Measurements from ENCODE around the gene VWA1.
"Not testable (repeated sequence)": the region's sequence is repeated elsewhere in the genome, so short reads cannot be mapped to it uniquely, and the experiment has no call there.

Gene VWA1

DNA sequence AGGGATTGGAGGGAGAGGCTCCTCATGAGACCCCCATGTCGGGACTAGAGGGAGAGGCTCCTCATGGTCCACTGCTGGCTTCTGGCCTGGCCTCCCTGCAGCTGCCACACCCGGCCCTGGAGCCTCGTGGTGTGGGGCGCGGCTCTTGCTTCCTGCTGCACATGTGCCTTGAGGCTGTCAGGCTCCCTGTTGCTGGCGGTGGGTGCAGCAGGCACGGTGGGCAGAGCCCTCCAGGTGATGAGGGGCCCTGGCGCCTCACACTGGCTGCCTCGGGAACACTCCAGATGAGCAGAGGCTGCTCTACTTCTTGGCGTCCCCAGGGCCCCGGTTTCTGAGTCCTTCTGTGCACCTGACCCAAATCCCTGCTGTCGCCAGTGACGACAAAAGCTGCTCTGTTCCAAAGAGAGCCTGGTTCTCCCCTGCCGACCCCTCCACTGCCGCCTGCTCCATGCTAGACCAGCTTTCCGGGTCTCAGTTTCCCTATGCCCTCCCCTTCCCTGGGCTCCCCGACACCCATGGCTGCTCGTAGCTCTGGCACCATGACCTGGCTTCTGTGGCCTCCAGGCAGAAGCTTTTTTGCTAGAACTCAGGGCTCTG, 26.3 kb downstream of the VWA1 start:
- DNase-seq, result peak; percentile 34

- DNase-seq, result peak; percentile 78
Measured at GRCh38 chr1:1462318-1462966, 27.0 kb downstream of the VWA1 start.

GRCh38 chr1:1463312-1463711, 27.8 kb downstream of the VWA1 start:
- DNase-seq, result no peak

- not testable (repeated sequence) for DNase-seq
Measured at GRCh38 chr1:1468196-1468985, 32.9 kb downstream of the VWA1 start.

DNA sequence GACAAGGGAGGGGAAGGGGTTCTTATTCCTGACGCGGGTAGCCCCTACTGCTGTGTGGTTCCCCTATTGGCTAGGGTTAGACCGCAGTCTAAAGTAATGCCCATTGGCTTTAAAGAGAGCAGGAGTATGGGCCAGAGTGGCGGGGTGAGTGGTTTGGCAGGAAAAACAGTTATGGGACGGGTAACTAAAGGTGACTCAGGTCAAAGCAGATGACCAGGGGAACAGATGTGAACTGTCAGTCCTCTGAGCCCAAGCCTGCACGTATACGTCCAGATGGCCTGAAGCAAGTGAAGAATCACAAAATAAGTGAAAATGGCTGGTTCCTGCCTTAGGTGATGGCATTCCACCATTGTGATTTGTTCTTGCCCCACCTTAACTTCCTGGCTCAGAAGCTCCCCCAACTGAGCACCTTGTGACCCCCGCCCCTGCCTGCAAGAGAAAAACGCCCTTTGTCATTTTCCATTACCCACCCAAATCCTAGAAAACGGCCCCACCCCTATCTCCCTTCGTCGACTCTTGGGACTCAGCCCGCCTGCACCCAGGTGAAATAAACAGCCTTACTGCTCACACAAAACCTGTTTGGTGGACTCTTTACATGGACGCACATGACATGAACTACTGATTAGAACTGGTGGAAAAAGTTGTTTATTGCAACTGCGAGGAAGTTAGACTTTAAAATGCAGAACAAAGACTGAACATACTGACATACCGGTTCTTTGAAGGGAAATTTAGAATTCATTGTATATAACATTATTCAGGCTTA, 35.3 kb downstream of the VWA1 start:
- peak; percentile 12 for DNase-seq

DNA sequence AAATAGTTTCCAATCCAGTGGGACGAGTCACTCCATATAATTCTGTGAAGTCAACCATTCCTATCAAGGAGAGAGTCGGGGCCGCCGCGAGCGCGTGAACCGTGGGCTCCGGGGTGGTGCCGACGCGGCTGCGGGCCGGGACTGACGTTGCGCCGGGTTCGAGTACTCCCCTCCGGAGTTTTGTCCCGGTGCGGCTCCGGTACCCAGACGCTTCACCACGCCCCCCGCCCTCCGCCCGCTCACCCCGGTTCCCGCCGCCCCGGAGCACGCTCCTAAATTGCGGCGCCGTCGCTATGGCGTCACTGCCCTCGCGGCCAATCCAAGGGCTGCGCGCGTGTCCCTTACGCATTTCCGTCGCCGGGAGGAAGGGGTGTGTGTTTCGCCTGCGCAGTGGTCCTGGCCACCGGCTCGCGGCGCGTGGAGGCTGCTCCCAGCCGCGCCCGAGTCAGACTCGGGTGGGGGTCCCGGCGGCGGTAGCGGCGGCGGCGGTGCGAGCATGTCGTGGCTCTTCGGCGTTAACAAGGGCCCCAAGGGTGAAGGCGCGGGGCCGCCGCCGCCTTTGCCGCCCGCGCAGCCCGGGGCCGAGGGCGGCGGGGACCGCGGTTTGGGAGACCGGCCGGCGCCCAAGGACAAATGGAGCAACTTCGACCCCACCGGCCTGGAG, 36.0 kb downstream of the VWA1 start, which contains the start of gene ATAD3B:
Gene ATAD3B, plus strand, starts transcription at position 377 of the 664 bp plus-strand sequence. Its CDS starts 120 bp downstream, at position 497.
- peak; percentile 94 for DNase-seq

GRCh38 chr1:1472053-1472876, 36.8 kb downstream of the VWA1 start:
- not testable (repeated sequence) for DNase-seq

DNA sequence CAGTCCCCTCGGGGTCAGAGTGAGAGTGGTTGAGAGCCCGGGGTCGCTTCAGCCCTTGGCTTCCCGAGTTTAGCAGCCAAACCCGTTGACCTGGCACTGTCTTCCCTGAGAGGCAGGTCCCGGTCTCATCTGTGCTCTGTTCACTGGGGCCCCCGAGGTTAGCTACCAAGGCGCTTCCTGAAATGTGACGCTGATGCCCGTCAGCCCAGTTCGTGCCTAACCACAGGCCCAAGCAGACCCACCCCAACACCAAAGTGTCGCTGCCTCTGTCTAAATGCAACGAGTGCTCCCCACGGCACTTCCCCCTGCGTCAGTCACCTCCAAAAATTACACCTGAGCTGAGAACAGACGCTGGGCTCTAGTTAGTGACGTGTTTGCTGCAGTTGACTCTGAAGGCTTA, 40.5 kb downstream of the VWA1 start:
- DNase-seq, result not testable (repeated sequence)

GRCh38 chr1:1477206-1477605, 41.7 kb downstream of the VWA1 start:
- DNase-seq, result no peak

- DNase-seq, result no peak
Measured at GRCh38 chr1:1479547-1480487, 44.3 kb downstream of the VWA1 start.

DNA sequence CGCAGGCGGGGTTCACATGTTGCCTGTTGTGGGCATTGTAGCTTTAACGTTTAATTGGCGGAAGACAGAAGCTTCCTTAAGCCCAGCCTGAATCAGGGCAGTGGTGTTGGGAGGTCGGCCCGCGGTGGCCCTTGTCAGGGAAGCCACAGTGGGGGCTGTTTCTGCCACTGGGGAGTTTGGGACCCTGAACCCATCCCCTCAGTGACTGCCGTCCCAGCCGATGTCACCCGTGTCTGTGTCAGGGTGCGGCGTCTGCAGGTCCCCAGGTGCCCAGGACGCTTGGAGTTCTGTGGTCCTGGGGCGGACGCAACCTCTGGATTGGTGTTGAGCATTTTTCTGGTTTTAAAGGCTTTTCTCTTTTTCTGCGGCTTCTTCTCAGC, 45.0 kb downstream of the VWA1 start:
- DNase-seq, result not testable (repeated sequence)

GRCh38 chr1:1481811-1482210, 46.3 kb downstream of the VWA1 start:
- not testable (repeated sequence) for DNase-seq

DNA sequence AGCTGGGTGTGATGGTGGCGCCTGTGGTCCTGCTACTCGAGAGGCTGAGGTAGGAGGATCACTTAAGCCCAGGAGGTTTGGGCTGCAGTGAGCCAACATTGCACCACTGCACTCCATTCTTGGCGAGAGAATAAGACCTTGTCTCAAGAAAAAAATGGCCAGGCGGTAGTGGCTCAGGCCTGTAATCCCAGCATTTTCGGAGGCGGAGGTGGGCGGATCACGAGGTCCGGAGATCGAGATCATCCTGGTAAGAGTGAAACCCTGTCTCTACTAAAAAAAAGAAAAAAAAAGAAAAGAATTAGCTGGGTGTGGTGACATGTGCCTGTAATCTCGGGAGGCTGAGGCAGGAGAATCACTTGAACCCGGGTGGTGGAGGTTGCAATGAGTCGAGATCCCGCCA, 47.4 kb downstream of the VWA1 start:
- DNase-seq, result no peak

DNA sequence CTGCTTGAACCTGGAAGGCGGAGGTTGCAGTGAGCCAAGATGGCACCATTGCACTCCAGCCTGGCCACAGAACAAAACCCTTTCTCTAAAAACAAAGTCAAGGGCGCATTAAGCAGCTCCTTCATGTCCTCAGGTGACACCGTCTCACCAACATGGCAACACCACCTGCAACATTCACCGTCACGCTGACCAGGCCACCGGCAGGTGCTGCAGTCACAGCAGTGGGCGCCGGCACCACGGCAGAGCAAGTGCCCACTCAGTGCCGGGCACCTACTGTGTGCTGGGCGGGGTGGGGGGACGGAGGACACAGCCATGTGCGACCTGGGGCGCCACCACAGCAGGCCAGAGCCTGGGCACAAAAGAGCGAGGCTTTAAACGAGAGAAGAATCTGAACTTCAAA, 48.2 kb downstream of the VWA1 start:
- DNase-seq, result no peak

DNA sequence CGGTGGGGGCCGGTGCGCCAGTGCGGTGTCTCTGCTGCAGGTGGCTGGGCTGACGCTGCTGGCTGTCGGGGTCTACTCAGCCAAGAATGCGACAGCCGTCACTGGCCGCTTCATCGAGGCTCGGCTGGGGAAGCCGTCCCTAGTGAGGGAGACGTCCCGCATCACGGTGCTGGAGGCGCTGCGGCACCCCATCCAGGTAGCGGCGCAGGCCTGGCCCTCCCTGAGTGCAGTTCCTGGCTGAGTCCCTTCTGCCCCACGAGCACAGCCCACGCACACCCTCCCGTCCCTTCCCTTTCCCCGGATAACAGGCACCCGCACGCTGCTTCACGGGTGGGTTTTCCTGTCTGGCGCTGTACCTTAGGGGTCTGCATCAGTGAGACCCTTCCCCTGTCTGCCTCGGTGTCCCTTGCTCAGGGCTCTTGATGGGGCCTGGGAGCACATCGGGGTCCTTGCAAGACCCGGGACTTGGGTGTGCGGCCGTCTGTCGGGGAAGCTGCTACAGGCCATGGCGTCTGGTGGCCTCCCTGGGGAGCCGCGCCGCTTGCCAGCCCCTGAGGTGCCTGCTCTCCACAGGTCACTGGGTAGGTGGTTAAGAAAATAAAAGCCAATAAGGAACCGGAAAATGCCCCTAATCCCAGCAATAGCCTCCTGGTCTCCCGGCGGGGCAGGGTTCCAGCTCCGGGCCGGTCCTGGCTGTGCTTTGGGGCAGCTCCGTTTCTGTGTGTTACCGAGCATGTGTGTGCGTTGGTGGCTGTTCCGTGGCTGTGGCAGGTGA, 49.7 kb downstream of the VWA1 start:
- DNase-seq, result not testable (repeated sequence)

- not testable (repeated sequence) for DNase-seq
Measured at GRCh38 chr1:1485755-1486317, 50.3 kb downstream of the VWA1 start.

DNA sequence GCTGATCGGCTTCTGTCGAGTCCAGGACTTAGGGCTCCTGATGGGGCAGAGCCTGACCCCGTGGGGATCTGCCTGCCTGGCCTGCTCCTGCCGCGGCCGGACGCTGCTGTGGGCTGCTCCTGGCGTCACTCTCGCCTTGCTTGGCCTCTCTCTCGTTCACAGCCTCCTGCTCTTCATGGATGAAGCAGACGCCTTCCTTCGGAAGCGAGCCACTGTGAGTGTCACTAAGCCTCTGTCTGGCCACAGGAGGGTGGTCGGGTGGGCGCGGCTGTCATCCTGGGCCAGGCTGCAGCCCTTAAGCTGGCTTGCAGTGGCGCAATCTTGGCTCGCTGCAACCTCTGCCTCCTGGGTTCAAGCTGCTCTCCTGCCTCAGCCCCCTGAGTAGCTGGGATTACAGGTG, 52.2 kb downstream of the VWA1 start:
- no peak for DNase-seq

- DNase-seq, result no peak
Measured at GRCh38 chr1:1489231-1489630, 53.7 kb downstream of the VWA1 start.

GRCh38 chr1:1489861-1490260, 54.4 kb downstream of the VWA1 start:
- no peak for DNase-seq

All from DMS153 (cell line).